GM12865 (cell line): ENCODE data around the gene FBXO44.
A peak's percentile ranks its signal among the peaks of the same experiment; 100 is the strongest.

Experiments used
- DNase-seq: peaks from one replicate; pipeline ENCODE4 v3.0.0; 2010; ENCODE audit warnings: low read depth
- H3K4me3 ChIP-seq: 2 replicates; pipeline ENCODE4 v1.5.1; 2011; ENCODE audit warnings: mild to moderate bottlenecking, low read depth, low read length, control low read depth
- CTCF ChIP-seq: IDR thresholded peaks from 2 replicates; pipeline ENCODE4 v1.5.1; 2011; ENCODE audit warnings: low read length, control low read depth, low read depth, inconsistent platforms; ENCODE audit not compliant: insufficient read depth; ENCODE audit errors: missing control alignments

The FBXO44 gene

GRCh38 chr1:11668516-11668915 is 13.8 kb downstream of the FBXO44 start:
- DNase-seq = no peak
- TF ChIP-seq CTCF = no peak
- no peak overlapping the region for H3K4me3 ChIP-seq

GRCh38 chr1:11670747-11671146 is 16.1 kb downstream of the FBXO44 start:
- peak; percentile 44 for DNase-seq
- no peak for TF ChIP-seq CTCF
- no peak overlapping the region for H3K4me3 ChIP-seq

GRCh38 chr1:11671205-11671543 is 16.5 kb downstream of the FBXO44 start:
- no peak for DNase-seq
- TF ChIP-seq CTCF = no peak
- H3K4me3 ChIP-seq = no peak overlapping the region

- no peak for TF ChIP-seq CTCF
- H3K4me3 ChIP-seq = no peak overlapping the region
- DNase-seq = no peak
These were observed 17.0 kb downstream of the FBXO44 start for GRCh38 chr1:11671544-11672286.

- TF ChIP-seq CTCF = no peak
- H3K4me3 ChIP-seq = no peak overlapping the region
- DNase-seq = no peak
These were observed 18.6 kb downstream of the FBXO44 start for GRCh38 chr1:11673089-11673769.

- DNase-seq = no peak
- no peak for TF ChIP-seq CTCF
- no peak overlapping the region for H3K4me3 ChIP-seq
These were observed 19.8 kb downstream of the FBXO44 start for GRCh38 chr1:11674488-11674887.
